ENCODE results near the gene APBB2. TPM values are rescaled to one million over a fixed set of nuclear protein-coding genes. Genes with fewer than 3 reads are reported as not detected.

The APBB2 gene
- total RNA-seq, 1 donor from 2014 or later: 63.2 TPM

GRCh38 chr4:41122775-41123174 lies 91.6 kb downstream of the APBB2 start:
- Mint-ChIP-seq H3K9me3 (no peaks in the 10 kb centered on the region), H3K4me1 (peaks cover 75% of the 10 kb centered on the region), H3K27me3 (ENCODE audit: low read depth) (no peaks in the 10 kb centered on the region), H3K27ac (peak overlapping the region; percentile 62), H3K4me3 (no peak overlapping the region), H3K36me3 (peaks cover 5% of the 10 kb centered on the region)
- no peak for DNase-seq (ENCODE audit: low spot score in 2 of 2, unreplicated experiment in 2 of 2)
- TF ChIP-seq CTCF (IDR thresholded peaks at IDR 0.05; ENCODE audit: unreplicated experiment): no peak

DNA sequence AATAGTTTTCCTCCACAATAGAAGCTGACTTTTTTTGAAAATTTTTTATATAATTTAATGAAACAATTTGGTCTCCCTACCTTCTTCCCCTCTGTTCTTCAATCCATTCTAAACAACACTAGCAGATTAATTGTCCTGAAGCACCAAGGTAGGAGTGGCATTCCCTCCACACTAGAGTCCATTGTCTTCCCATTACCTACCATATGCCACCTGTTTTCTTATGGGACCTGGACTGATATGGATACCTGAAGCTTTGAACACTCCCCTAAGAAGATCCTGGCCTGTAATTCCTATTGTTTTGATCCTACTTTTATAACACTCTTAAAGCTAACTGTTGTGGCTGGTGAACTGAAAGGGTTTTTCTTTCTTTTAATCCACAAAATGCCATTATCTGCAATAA lies 92.0 kb downstream of the APBB2 start:
- no peak overlapping the region for H3K4me3 Mint-ChIP-seq
- peaks cover 76% of the 10 kb centered on the region for H3K4me1 Mint-ChIP-seq
- peaks cover 5% of the 10 kb centered on the region for H3K36me3 Mint-ChIP-seq
- no peaks in the 10 kb centered on the region for H3K9me3 Mint-ChIP-seq
- H3K27me3 Mint-ChIP-seq (ENCODE audit: low read depth): no peaks in the 10 kb centered on the region
- no peak for TF ChIP-seq CTCF (IDR thresholded peaks at IDR 0.05; ENCODE audit: unreplicated experiment)
- peak overlapping the region; percentile 70 for H3K27ac Mint-ChIP-seq
- DNase-seq (ENCODE audit: low spot score in 2 of 2, unreplicated experiment in 2 of 2): no peak

DNA sequence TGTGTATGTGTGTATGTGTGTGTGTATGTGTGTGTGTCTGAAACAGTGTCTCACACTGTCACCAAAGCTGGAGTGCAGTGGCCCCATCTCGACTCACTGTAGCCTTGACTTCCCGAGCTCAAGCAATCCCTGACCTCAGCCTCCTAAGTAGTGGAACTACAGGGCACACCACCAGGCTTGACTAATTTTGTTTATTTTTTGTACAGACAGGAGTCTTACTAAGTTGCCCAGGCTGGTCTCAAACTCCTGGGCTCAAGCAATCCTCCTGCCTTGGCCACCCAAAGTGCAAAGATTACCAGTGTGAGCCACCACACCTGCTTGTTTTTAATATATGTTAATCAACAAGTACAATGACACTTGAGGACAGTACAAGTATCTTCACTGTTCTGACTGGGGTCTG lies 92.4 kb downstream of the APBB2 start:
- TF ChIP-seq CTCF (IDR thresholded peaks at IDR 0.05; ENCODE audit: unreplicated experiment): no peak
- Mint-ChIP-seq H3K36me3 (peaks cover 6% of the 10 kb centered on the region), H3K27me3 (ENCODE audit: low read depth) (no peaks in the 10 kb centered on the region), H3K4me3 (no peak overlapping the region), H3K9me3 (no peaks in the 10 kb centered on the region), H3K4me1 (peaks cover 72% of the 10 kb centered on the region), H3K27ac (peak overlapping the region; percentile 62)
- no peak for DNase-seq (ENCODE audit: low spot score in 2 of 2, unreplicated experiment in 2 of 2)

DNA sequence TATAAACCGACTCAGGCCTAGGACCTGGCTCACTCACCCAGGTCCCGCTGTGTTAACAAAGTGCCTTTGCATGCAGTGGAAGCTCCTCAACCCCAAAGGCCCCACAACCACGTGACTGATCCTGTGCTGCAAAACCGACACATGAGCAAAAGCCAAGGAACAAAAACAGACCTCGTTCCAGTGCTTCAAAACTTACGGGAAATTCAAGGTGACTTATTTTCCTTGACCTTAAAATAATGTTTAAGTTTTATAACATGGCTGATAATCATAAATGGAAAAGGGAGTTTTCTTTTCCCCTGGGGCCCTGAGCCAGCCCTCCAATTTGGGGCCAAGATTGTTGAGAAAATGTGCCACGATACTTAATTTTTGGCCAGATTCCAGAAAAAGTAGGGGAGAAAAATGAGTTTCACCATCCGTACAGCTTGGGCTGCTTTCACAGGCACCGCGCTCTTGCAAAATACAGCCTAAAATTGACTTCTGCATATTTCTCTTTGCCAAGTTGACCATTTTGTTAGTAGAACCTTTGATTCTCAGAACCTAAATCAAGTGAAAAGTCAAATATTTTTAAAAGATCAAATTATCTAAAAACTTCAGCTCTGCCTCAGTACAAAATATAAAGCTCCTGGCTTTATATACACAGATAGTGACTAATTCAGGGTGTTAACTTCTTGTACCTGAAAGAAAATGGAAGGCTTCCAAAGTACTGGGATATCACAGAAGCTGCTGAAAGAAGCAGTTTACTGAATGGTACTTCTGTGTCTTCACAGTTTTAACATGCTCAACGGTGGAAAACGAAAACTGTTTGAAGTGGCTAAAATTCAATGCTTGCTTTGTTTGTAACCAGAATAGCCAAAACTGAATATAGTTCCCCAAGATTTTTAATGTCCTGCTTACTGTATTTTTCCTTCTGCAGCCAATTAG lies 93.8 kb downstream of the APBB2 start:
- TF ChIP-seq CTCF (IDR thresholded peaks at IDR 0.05; ENCODE audit: unreplicated experiment): no peak
- Mint-ChIP-seq H3K4me1 (peaks cover 59% of the 10 kb centered on the region), H3K27ac (peak overlapping the region; percentile 98), H3K9me3 (peaks cover 5% of the 10 kb centered on the region), H3K36me3 (peaks cover 14% of the 10 kb centered on the region), H3K4me3 (peak overlapping the region; percentile 30), H3K27me3 (ENCODE audit: low read depth) (no peaks in the 10 kb centered on the region)
- peak in 1 of 2 experiments; percentile 62 for DNase-seq (ENCODE audit: low spot score in 2 of 2, unreplicated experiment in 2 of 2)

DNA sequence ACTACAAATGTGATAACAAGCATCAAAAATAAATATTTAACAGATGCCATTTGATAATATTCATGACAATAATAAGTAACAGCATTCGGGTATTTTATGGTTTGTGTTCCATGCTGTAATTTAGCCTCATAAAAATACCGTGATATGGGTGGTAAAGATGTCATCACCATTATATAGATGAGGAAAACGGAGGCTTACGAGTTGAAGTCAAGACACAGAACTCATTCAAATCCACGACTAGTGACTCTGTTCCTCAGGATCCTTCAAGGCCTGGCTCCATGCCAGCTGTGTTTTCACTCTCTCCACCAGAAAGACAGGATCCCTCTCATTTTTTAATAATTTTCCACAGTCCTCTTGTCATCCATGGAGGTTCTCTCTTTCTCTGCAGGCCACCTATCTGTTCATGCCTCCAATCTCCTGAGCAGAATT lies 94.5 kb downstream of the APBB2 start:
- peak overlapping the region; percentile 98 for H3K27ac Mint-ChIP-seq

More for the DNA sequence above, 94.5 kb downstream of the APBB2 start:
- TF ChIP-seq CTCF (IDR thresholded peaks at IDR 0.05; ENCODE audit: unreplicated experiment): no peak
- peak in 1 of 2 experiments; percentile 30 for DNase-seq (ENCODE audit: low spot score in 2 of 2, unreplicated experiment in 2 of 2)
- H3K4me1 Mint-ChIP-seq: peaks cover 52% of the 10 kb centered on the region
- peak overlapping the region; percentile 30 for H3K4me3 Mint-ChIP-seq
- no peaks in the 10 kb centered on the region for H3K27me3 Mint-ChIP-seq (ENCODE audit: low read depth)
- peaks cover 12% of the 10 kb centered on the region for H3K9me3 Mint-ChIP-seq
- H3K36me3 Mint-ChIP-seq: peaks cover 19% of the 10 kb centered on the region
